A673 (cell line): ENCODE results near the gene OR2A25.

Experiments used
- EZH2 ChIP-seq: fragments of 200-600 bp; sonication (generic); IDR thresholded peaks from 2 replicates; pipeline ENCODE4 v1.6.1; 2017; ENCODE audit warnings: borderline replicate concordance, low read depth, mild to moderate bottlenecking, mixed read lengths, antibody characterized with exemption, low read length; ENCODE audit not compliant: poor library complexity, severe bottlenecking
- TF ChIP-seq, protein P1 (sequence below): fragments of 300-800, 200-600 bp; sonication (generic); conservative IDR thresholded peaks from 2 replicates; pipeline ENCODE4 v1.5.1; 2017; ENCODE audit warnings: low read depth, mild to moderate bottlenecking, antibody characterized with exemption, low read length, moderate library complexity, mixed read lengths

DNA sequence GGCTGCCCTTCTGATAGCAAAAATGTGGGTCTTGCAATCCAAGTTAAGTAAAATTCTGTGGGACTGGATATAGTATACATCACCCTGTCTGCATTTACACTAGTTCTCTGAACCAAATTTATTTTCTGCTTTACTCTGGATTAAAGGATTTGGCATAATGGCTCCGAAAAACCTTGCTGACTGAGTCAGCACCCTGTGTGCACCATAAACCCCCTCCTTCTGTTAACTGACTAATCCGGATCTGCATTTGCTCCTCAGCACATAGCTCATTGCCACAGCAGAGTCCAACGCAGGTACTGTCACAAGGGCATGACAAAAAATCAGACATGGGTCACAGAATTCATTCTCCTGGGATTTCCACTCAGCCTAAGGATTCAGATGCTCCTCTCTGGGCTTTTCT is 19.5 kb upstream of the OR2A25 start:
- no peak for TF ChIP-seq EZH2
- TF ChIP-seq, protein P1, sequence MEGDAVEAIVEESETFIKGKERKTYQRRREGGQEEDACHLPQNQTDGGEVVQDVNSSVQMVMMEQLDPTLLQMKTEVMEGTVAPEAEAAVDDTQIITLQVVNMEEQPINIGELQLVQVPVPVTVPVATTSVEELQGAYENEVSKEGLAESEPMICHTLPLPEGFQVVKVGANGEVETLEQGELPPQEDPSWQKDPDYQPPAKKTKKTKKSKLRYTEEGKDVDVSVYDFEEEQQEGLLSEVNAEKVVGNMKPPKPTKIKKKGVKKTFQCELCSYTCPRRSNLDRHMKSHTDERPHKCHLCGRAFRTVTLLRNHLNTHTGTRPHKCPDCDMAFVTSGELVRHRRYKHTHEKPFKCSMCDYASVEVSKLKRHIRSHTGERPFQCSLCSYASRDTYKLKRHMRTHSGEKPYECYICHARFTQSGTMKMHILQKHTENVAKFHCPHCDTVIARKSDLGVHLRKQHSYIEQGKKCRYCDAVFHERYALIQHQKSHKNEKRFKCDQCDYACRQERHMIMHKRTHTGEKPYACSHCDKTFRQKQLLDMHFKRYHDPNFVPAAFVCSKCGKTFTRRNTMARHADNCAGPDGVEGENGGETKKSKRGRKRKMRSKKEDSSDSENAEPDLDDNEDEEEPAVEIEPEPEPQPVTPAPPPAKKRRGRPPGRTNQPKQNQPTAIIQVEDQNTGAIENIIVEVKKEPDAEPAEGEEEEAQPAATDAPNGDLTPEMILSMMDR: no peak
